ENCODE measurements around the gene TMEM119.

Gene TMEM119

DNA sequence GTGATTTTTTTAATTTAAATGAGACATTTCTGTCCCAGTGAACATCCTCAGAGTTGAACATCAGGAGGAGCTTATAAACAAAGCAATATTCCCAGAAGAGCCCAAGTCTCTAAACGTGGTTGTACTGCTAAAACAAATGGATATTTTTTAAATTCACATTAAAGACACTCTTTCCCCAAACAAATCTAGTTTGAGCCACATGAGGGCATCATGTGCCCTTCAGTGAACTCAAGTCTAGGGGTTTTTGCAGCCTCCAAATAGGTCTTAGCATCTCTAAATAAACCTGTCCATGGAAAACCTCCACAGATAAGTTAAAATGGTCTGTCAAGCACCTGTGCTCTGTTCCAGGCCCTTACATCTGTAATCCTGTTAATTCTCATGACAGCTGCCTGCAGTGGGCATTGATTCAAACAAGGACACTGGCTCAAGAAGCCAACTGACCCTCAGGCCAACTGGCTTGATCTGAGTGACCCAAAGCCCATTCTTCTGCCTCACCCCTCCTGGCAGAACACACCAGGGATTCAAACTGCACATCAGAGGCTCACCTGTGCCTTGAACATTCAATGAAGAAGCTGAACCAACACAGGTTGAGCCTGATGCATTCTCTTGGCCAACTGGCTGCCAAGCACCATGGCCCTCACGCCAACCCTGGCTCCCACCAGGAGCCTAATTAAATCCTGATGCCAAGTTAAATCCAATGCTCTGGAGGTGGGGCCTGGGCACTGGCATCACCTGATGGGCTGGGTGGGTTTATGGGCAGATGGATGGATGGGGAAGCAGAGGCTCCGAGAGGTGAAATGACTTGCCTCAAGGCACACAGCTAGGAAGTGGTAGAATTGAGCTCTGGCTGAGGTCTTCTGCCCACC lies 26.9 kb downstream of the TMEM119 start:
- no peak overlapping the region for H3K4me3 ChIP-seq (ENCODE audit: control insufficient read depth, low read depth, low read length)
- peak; percentile 79 for DNase-seq (ENCODE audit: low read depth)
- TF ChIP-seq, protein P1, sequence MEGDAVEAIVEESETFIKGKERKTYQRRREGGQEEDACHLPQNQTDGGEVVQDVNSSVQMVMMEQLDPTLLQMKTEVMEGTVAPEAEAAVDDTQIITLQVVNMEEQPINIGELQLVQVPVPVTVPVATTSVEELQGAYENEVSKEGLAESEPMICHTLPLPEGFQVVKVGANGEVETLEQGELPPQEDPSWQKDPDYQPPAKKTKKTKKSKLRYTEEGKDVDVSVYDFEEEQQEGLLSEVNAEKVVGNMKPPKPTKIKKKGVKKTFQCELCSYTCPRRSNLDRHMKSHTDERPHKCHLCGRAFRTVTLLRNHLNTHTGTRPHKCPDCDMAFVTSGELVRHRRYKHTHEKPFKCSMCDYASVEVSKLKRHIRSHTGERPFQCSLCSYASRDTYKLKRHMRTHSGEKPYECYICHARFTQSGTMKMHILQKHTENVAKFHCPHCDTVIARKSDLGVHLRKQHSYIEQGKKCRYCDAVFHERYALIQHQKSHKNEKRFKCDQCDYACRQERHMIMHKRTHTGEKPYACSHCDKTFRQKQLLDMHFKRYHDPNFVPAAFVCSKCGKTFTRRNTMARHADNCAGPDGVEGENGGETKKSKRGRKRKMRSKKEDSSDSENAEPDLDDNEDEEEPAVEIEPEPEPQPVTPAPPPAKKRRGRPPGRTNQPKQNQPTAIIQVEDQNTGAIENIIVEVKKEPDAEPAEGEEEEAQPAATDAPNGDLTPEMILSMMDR (conservative IDR thresholded peaks at IDR 0.05; ENCODE audit: control insufficient read depth, insufficient read depth, low read depth, low read length) = peak; percentile 60

DNA sequence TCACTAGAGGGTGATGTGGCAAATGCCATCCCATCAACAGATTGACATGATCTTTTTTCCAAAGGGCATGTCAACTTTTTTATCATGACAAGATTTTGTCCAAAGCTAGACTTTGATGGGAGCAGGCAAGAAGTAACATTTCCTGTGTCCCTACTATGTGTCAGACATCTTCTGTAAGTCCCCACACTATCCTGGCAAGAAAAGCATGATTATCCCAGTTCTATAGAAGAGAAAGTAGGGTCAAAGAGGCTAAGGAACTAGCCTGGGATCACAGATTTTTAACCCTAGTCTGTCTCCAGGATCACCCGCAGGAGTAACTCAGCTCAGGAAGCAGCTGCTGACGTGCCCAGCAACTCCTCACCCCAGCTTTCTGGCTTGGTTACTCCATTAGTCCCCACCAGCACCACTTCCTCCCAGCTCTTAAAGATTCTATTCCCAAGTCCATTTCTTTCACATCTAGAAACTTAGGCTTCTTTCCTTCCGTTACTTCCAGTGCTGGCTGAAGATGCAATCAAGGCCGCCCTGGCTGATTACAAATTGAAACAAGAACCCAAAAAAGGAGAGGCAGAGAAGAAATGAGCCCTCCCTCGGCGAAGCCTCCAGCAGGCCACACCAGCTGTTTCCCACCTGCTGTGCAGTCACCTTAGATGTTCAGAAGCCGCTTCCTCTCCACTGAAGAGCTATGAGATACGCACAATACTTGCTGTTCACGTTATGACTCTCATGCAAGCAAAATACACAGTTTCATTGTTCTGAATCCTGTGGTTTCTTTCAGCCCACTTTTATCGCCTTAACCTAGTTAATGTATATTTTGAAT lies 29.3 kb downstream of the TMEM119 start:
- DNase-seq (ENCODE audit: low read depth) = no peak
- TF ChIP-seq, protein P1 (conservative IDR thresholded peaks at IDR 0.05; ENCODE audit: control insufficient read depth, insufficient read depth, low read depth, low read length) = no peak
- no peak overlapping the region for H3K4me3 ChIP-seq (ENCODE audit: control insufficient read depth, low read depth, low read length)

DNA sequence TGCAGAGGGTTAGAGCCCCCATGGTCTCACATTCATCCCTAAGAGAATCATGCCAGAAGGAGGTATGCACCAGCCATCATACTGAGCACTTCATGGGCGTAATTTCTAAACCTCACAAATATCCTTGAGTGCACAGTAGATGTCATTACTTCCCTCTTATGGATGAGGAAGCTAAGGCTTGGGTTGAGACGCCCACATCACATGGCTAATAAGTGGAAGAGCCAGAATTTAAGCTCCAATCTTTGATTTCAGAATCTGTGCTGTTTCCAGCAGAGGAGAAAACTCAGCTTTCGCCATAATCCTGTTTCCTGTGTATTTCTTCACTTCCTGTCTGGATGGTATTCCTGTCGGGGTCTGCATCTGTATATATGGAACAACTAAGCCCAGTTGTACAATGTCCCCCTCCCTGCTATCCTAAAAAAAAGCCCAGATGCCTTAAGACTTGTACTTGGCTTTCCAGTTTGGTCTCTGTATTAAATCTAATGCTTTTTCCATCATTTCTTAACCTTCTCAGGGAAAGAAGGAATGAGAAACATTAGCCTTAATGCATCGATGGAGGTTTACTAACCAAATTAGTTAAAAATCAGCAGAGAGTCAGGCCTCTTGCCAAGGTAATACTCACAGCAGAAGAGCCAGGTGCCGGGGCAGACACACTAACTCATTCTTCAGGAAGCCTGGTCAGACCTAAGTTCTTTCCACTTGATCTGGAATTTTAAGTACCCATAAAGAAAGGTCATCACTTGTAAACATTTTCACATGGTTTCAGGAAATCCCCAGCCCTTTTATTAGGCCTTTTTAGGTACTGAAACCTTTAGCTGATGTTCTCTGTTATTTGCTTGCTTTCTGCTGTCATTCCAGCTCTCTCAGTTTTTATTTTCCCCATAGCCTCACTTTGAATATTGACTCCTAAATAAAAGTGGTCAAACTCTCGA lies 30.2 kb downstream of the TMEM119 start:
- DNase-seq (ENCODE audit: low read depth) = peak; percentile 14
- TF ChIP-seq, protein P1 (conservative IDR thresholded peaks at IDR 0.05; ENCODE audit: control insufficient read depth, insufficient read depth, low read depth, low read length) = no peak
- no peak overlapping the region for H3K4me3 ChIP-seq (ENCODE audit: control insufficient read depth, low read depth, low read length)

DNA sequence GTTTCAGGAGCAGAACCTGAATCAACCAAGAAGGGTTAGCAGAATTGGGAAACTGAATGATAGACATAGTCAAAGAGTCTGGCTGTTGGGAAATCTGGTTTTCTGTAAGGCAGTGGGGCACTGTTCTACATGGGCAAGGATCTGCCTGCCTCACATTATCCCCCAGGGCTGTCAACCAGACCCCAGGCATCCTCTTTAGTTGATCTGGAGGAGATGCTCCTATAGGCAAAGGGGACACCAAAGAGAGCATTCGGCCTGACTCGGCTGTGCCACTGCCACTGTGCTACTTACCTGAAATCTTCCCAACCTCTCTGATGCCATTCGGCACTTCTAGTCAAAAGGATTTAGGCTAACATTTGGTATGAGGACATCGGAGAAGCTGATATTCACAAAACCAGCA lies 31.4 kb downstream of the TMEM119 start:
- DNase-seq (ENCODE audit: low read depth) = no peak
- no peak overlapping the region for H3K4me3 ChIP-seq (ENCODE audit: control insufficient read depth, low read depth, low read length)
- TF ChIP-seq, protein P1 (conservative IDR thresholded peaks at IDR 0.05; ENCODE audit: control insufficient read depth, insufficient read depth, low read depth, low read length) = no peak

DNA sequence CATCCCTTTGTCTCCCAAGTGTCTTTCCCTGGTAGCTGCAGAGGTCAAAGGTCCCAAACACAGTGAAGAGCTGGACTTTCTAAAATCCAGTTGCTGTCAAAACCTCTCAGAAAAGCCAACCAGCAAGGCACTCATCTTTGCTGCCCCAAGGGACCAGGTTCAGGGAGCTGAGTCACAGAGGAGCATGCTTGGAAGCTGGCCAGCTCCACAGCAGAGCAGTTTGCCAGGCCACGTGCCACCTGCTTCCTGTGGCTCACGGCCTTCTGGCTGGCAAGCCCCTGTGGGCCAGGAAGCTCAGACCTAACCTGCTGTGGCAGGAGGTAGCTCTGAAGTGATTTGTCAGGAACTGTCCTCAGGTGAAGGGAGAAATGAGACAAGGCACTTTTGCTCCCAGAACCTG lies 31.9 kb downstream of the TMEM119 start:
- peak; percentile 89 for DNase-seq (ENCODE audit: low read depth)
- TF ChIP-seq, protein P1 (conservative IDR thresholded peaks at IDR 0.05; ENCODE audit: control insufficient read depth, insufficient read depth, low read depth, low read length) = no peak
- no peak overlapping the region for H3K4me3 ChIP-seq (ENCODE audit: control insufficient read depth, low read depth, low read length)

DNA sequence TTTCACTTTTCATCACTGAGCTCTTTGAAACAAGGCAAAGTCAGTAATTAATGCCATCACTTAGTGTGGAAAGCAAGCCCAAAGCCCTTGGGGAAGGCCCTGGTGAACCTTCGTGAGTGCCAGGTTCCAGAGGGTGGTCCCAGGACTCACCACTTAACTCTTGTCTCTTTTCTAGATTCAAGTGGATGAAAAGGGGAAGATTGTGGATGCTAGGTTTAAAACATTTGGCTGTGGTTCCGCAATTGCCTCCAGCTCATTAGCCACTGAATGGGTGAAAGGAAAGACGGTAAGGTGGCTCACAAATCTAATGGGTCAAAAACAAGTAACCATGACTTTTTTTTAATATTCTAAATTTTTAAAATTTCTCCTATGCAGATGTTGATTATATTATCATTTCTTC lies 32.7 kb downstream of the TMEM119 start:
- H3K4me3 ChIP-seq (ENCODE audit: control insufficient read depth, low read depth, low read length) = no peak overlapping the region
- DNase-seq (ENCODE audit: low read depth) = no peak

More for the DNA sequence above, 32.7 kb downstream of the TMEM119 start:
- TF ChIP-seq, protein P1 (conservative IDR thresholded peaks at IDR 0.05; ENCODE audit: control insufficient read depth, insufficient read depth, low read depth, low read length) = no peak

All from fibroblast of mammary gland (primary cell).